ENCODE measurements around the gene EID3.

DNA sequence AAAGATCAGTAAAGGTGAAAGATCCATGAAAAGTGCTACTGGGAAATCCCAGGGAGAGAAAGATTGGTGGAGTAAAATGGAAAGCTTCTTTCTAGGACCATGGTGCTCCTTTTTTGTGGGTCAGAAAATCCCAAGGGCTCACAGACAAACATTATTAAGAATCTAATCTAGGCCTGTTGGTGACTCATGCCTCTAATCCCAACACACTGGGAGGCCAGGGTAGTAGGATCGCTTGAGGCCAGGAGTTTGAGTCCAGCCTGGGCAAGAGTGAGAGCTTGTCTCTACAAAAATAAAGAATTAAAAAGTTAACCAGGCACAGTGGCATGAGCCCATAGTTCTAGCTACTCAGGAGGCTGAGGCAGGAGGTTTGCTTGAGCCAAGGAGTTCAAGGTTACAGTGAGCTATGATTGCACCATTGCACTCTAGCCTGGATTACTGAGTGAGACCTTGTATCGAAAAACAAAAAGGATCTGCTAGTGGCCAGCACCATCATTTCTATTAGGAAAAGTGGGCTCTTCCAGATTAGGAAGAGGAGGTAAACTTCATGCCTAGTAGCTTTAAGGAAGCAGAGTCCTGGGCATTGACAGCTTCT is 45.0 kb upstream of the EID3 start:
- TF ChIP-seq CBX3 (IDR thresholded peaks at IDR 0.05; ENCODE audit: borderline replicate concordance, low read depth) (no peak), CHD4 (IDR thresholded peaks at IDR 0.05) (no peak), SUPT20H (IDR thresholded peaks at IDR 0.05; ENCODE audit: borderline replicate concordance, control insufficient read depth, low read depth, low read length) (no peak), CTCF (IDR thresholded peaks at IDR 0.05 in 2 of 3, conservative IDR thresholded peaks at IDR 0.05 in 1 of 3; ENCODE audit: control insufficient read depth in 2 of 3, extremely low read depth in 1 of 3, insufficient read depth in 1 of 3, low read depth in 3 of 3, low read length in 3 of 3) (no peak), EP300 (IDR thresholded peaks at IDR 0.05; ENCODE audit: borderline replicate concordance in 1 of 2, control insufficient read depth in 1 of 2, low read depth in 2 of 2, low read length in 2 of 2) (no peak), POLR2A (IDR thresholded peaks at IDR 0.05; ENCODE audit: low read depth, low read length) (no peak), TCF12 (IDR thresholded peaks at IDR 0.05; ENCODE audit: low read depth, low read length) (no peak), RBBP5 (conservative IDR thresholded peaks at IDR 0.05) (no peak), ZNF274 (IDR thresholded peaks at IDR 0.05; ENCODE audit: insufficient read depth, insufficient read length) (no peak), ZNF24 (IDR thresholded peaks at IDR 0.05) (no peak), JUND (IDR thresholded peaks at IDR 0.05; ENCODE audit: low read depth, low read length) (no peak), SMC3 (IDR thresholded peaks at IDR 0.05; ENCODE audit: borderline replicate concordance, low read length) (no peak), ZNF622 (IDR thresholded peaks at IDR 0.05) (no peak)
- TF ChIP-seq, protein P1, sequence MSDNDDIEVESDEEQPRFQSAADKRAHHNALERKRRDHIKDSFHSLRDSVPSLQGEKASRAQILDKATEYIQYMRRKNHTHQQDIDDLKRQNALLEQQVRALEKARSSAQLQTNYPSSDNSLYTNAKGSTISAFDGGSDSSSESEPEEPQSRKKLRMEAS (IDR thresholded peaks at IDR 0.05; ENCODE audit: low read depth, low read length), result no peak

Data from GM12878 (cell line).